Pancreas (tissue), 10 donors: ENCODE results near the gene TET2. TPM values are rescaled to one million over a fixed set of nuclear protein-coding genes. Genes with fewer than 3 reads are reported as not detected.
A peak's percentile ranks its signal among the peaks of the same experiment; 100 is the strongest.

Experiments
- ATAC-seq, 4 donors: fragments of 200-7000 bp; cut with Tn5 transposase; one replicate each; pipeline versions ENCODE4 v1.8.0 to v1.9.1; 2020; ENCODE audit warnings: mild to moderate bottlenecking in 4 of 4, moderate library complexity in 4 of 4
- DNase-seq, 6 donors: peaks; one replicate each; pipeline ENCODE4 v3.0.0-alpha.2; 2020
- FAIRE-seq: peaks from 2 replicates; lab custom pipeline; 2012; peaks lifted over from hg19 to GRCh38; lab: Jason Lieb, UNC
- H3K27ac ChIP-seq, 4 donors: fragments of 200-600 bp; sonication (generic); 1 replicate in 3 of 4; 2 replicates in 1 of 4; pipeline versions ENCODE4 v1.5.0 to v1.8.0; 2020
- H3K27me3 ChIP-seq, 4 donors: fragments of 200-600 bp; one replicate each; pipeline ENCODE4 v1.8.0; 2021
- H3K36me3 ChIP-seq, 3 donors: fragments of 200-600 bp; sonication (generic) in 1 of 3; one replicate each; pipeline versions ENCODE4 v1.5.0 to v1.8.0; 2020 to 2021
- H3K4me1 ChIP-seq, 3 donors: fragments of 200-600 bp; one replicate each; pipeline ENCODE4 v1.8.0; 2021
- H3K4me3 ChIP-seq, 4 donors: fragments of 200-600 bp; sonication (generic) in 2 of 4; one replicate each; pipeline versions ENCODE4 v1.5.0 to v1.8.0; 2020 to 2021
- H3K9me3 ChIP-seq, 4 donors: fragments of 200-600 bp; one replicate each; pipeline ENCODE4 v1.8.0; 2021
- CTCF ChIP-seq, 4 donors: fragments of 200-600 bp; sonication (generic) in 3 of 4; IDR thresholded peaks; one replicate each; pipeline versions ENCODE4 v1.5.0 to v1.8.0; 2021; ENCODE audit warnings: antibody characterized with exemption in 4 of 4
- WGBS, 2 donors: extraction: QIAGEN DNeasy Blood & Tissue Kit; methylation state at CpG; one replicate each; pipeline ENCODE4 v1.1.7; 2013; 5-methylcytosine and 5-hydroxymethylcytosine counted together
- intact Hi-C, 3 donors: fragments of 100-400 bp; cut with DNase I; formaldehyde crosslinking; loops; one replicate each; pipeline versions ENCODE4 v1.11.1 to v1.14.2; 2022
- polyA plus RNA-seq, 2 donors: library from polyadenylated mRNA; stranded (reverse); fragments of 200-250 nt; gene quantifications; one replicate each; pipeline ENCODE4 v1.2.3, GENCODE V29; 2013
- total RNA-seq, 6 donors: library from RNA; stranded (reverse); fragmentation: NEBNext Ultra II Directional in 4 of 6; extraction: Animal tissue kit (Norgen Biotek cat#: 25700) in 4 of 6; gene quantifications; one replicate each; pipeline versions ENCODE4 v1.2.1 to v1.2.4, GENCODE V29; 2021 to 2023
- donor health status: healthy with polysubstance abuse.
- donor health status: DM: no; HTN: no; CAD: no; lungs with moderate emphysema.
- donor health status: DM: no; HTN: no; CAD: no.
- donor health status: control.
- donor health status: control.
- donor health status: Bipolar disorder and iron deficiency.
- donor health status: DM: yes; HTN: yes; CAD: no.
- donor health status: DM: no; HTN: no; CAD: no.
- donor health status: DM: no; HTN: no; CAD: no.
- donor health status: DM: yes; HTN: yes; CAD: no.

Gene TET2
- total and polyA plus RNA-seq, 8 donors = 2.5 to 16.5 (median 7.4) TPM

- ATAC-seq = no peak
- no peak for TF ChIP-seq CTCF (IDR thresholded peaks at IDR 0.05)
- Histone ChIP-seq H3K4me1 (peaks cover 8 to 20% (median 16%) of the 10 kb centered on the region in 3 donors), H3K27ac (peak overlapping the region in 1 of 4 donors; percentile 39), H3K36me3 (no peaks in the 10 kb centered on the region), H3K4me3 (no peak overlapping the region), H3K9me3 (no peaks in the 10 kb centered on the region), H3K27me3 (no peaks in the 10 kb centered on the region)
- FAIRE-seq = peak; percentile 49
- DNase-seq = no peak
- intact Hi-C loops = no loop called here
These were observed 45.8 kb downstream of the TET2 start for GRCh38 chr4:105192474-105192873.

GRCh38 chr4:105192910-105193309 is 46.2 kb downstream of the TET2 start:
- Histone ChIP-seq H3K27ac (no peak overlapping the region), H3K4me3 (no peak overlapping the region), H3K9me3 (no peaks in the 10 kb centered on the region), H3K4me1 (peaks cover 8 to 20% (median 16%) of the 10 kb centered on the region in 3 donors), H3K27me3 (no peaks in the 10 kb centered on the region), H3K36me3 (no peaks in the 10 kb centered on the region)
- TF ChIP-seq CTCF (IDR thresholded peaks at IDR 0.05) = no peak
- DNase-seq = no peak
- WGBS, 2 donors = 77 to 88% methylated on average over 1 of the region's 1 CpG
- no peak for FAIRE-seq
- ATAC-seq = no peak
- intact Hi-C loops = no loop called here

GRCh38 chr4:105193536-105193935 is 46.9 kb downstream of the TET2 start:
- Histone ChIP-seq H3K36me3 (no peaks in the 10 kb centered on the region), H3K9me3 (no peaks in the 10 kb centered on the region), H3K27me3 (no peaks in the 10 kb centered on the region), H3K4me3 (no peak overlapping the region), H3K27ac (no peak overlapping the region), H3K4me1 (peaks cover 8 to 20% (median 16%) of the 10 kb centered on the region in 3 donors)
- WGBS, 2 donors = 94 to 99% methylated on average over 3 of the region's 3 CpGs
- DNase-seq (no peak), FAIRE-seq (peak; percentile 20), ATAC-seq (no peak)
- intact Hi-C loops = no loop called here
- no peak for TF ChIP-seq CTCF (IDR thresholded peaks at IDR 0.05)

- no peak for DNase-seq
- Histone ChIP-seq H3K27me3 (no peaks in the 10 kb centered on the region), H3K4me3 (no peak overlapping the region), H3K27ac (no peak overlapping the region), H3K36me3 (no peaks in the 10 kb centered on the region), H3K9me3 (no peaks in the 10 kb centered on the region), H3K4me1 (peaks cover 8 to 20% (median 16%) of the 10 kb centered on the region in 3 donors)
- ATAC-seq = no peak
- FAIRE-seq = no peak
- intact Hi-C loops = no loop called here
- no peak for TF ChIP-seq CTCF (IDR thresholded peaks at IDR 0.05)
These were observed 47.9 kb downstream of the TET2 start for GRCh38 chr4:105194328-105195231.
